ENCODE measurements around the gene AFM. TPM values are rescaled to one million over a fixed set of nuclear protein-coding genes. Genes with fewer than 3 reads are reported as not detected.

AFM gene
- total and polyA plus RNA-seq, 7 donors = not detected

DNA sequence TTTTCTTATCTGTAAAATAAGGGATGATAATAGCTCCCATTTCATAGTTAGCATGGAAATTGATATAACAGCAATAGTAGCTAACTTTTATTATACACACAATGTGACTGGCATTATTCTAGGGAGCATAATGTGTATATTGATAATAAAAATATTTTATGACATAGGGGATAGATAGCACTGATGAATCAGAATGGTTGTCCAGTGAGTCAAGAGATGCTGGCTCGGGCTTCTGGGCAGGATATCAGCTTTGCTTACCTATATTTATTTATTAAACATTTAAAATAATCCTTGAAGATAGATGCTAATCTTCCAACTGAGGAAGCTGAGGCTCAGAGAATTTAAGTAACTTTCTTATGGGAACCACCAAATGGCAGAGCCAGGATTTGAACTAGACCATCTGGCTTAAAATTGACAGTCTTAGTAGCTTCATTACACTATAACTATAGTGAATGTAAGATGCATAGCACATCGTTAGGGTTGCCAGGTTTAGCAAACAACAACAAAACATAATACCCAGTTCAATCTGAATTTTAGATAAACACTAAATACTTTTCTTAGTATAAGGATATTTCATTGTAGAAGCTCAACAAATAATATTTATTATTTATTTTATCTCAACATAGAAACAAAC is 42.8 kb upstream of the AFM start:
- no peaks in the 10 kb centered on the region for H3K9me3 ChIP-seq
- no peak overlapping the region for H3K4me3 ChIP-seq
- H3K27ac ChIP-seq = no peak overlapping the region
- intact Hi-C loops (cut with DNase I) = no loop called here
- TF ChIP-seq EP300 (IDR thresholded peaks at IDR 0.05) = no peak
- no peaks in the 10 kb centered on the region for H3K4me1 ChIP-seq
- 49 to 67% methylated on average over 2 of the region's 2 CpGs for WGBS, 2 donors
- no peaks in the 10 kb centered on the region for H3K36me3 ChIP-seq
- H3K27me3 ChIP-seq = no peaks in the 10 kb centered on the region
- no peak for DNase-seq

DNA sequence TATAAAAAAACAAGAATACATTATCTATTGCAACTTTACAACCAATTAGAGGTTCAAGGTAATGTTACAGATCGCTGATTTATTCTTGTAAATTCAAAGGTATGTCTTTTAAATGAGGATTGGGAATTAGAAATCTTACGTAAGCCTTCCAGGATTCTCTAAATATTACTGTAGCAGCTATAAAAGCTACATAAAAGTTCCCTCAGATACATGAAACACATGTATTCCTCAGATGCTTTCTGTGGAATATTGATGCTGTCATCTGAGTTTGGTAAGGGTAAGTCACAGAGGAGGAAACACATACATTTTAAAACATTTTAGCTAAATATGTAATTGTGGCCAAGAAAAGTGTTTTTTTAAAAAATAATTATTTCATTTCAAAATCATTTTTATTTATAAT is 42.1 kb upstream of the AFM start:
- TF ChIP-seq POLR2A (IDR thresholded peaks at IDR 0.05) = no peak
- no peak for TF ChIP-seq POLR2AphosphoS5 (IDR thresholded peaks at IDR 0.05)
- TF ChIP-seq EP300 (IDR thresholded peaks at IDR 0.05) = no peak
- TF ChIP-seq, protein P1, sequence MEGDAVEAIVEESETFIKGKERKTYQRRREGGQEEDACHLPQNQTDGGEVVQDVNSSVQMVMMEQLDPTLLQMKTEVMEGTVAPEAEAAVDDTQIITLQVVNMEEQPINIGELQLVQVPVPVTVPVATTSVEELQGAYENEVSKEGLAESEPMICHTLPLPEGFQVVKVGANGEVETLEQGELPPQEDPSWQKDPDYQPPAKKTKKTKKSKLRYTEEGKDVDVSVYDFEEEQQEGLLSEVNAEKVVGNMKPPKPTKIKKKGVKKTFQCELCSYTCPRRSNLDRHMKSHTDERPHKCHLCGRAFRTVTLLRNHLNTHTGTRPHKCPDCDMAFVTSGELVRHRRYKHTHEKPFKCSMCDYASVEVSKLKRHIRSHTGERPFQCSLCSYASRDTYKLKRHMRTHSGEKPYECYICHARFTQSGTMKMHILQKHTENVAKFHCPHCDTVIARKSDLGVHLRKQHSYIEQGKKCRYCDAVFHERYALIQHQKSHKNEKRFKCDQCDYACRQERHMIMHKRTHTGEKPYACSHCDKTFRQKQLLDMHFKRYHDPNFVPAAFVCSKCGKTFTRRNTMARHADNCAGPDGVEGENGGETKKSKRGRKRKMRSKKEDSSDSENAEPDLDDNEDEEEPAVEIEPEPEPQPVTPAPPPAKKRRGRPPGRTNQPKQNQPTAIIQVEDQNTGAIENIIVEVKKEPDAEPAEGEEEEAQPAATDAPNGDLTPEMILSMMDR (IDR thresholded peaks at IDR 0.05) = no peak

DNA sequence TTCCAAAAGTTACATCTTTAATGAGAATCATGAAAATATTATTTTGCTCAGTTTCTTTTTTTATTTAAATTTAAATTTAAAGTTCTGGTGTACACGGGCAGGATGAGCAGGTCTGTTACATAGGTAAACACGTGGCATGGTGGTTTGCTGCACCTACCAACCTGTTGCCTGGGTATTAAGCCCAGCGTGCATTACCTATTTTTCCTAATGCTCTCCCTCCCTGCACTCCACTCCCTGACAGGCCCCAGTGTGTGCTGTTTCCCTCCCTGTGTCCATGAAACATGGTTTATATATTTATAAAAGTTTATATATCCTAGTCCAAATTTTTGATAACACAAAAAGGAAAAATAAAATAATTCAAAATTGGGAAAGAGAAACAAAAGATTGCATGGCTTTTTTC is 41.6 kb upstream of the AFM start:
- TF ChIP-seq EP300 (IDR thresholded peaks at IDR 0.05) (no peak), POLR2AphosphoS5 (IDR thresholded peaks at IDR 0.05) (no peak), POLR2A (IDR thresholded peaks at IDR 0.05) (no peak)
- TF ChIP-seq, protein P1 (IDR thresholded peaks at IDR 0.05) = no peak
- Histone ChIP-seq H3K4me3 (no peak overlapping the region), H3K36me3 (no peaks in the 10 kb centered on the region), H3K27me3 (no peaks in the 10 kb centered on the region), H3K4me1 (no peaks in the 10 kb centered on the region), H3K27ac (no peak overlapping the region), H3K9me3 (no peaks in the 10 kb centered on the region)
- 79 to 87% methylated on average over 3 of the region's 3 CpGs for WGBS, 2 donors
- no peak for DNase-seq
- intact Hi-C loops (cut with DNase I) = no loop called here

More for the DNA sequence above, 42.1 kb upstream of the AFM start:
- 65 to 83% methylated on average over 2 of the region's 2 CpGs for WGBS, 2 donors
- Histone ChIP-seq H3K36me3 (no peaks in the 10 kb centered on the region), H3K27me3 (no peaks in the 10 kb centered on the region), H3K27ac (no peak overlapping the region), H3K4me1 (no peaks in the 10 kb centered on the region), H3K9me3 (no peaks in the 10 kb centered on the region), H3K4me3 (no peak overlapping the region)
- DNase-seq = no peak
- intact Hi-C loops (cut with DNase I) = no loop called here

DNA sequence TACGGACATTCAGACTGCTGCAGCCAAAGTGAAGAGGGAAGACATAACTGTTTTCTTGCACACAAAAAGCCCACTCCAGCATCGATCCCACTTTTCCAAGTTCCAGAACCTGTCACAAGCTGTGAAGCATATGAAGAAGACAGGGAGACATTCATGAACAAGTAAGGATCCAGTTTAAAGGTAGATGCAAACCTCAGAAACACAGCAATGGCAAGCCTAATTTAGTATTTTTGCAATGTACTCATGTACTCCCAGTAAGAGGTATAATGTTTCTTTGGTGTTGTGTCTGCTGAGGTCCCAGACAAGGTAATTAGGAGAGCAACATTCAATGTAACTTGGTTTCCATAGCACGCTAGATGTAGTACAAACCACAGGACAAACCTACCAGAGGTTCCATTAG is 40.9 kb upstream of the AFM start:
- no peak for TF ChIP-seq POLR2AphosphoS5 (IDR thresholded peaks at IDR 0.05)
- TF ChIP-seq EP300 (IDR thresholded peaks at IDR 0.05) = no peak
- TF ChIP-seq, protein P1 (IDR thresholded peaks at IDR 0.05) = no peak
- TF ChIP-seq POLR2A (IDR thresholded peaks at IDR 0.05) = no peak
- Histone ChIP-seq H3K36me3 (no peaks in the 10 kb centered on the region), H3K9me3 (no peaks in the 10 kb centered on the region), H3K4me3 (no peak overlapping the region), H3K27me3 (no peaks in the 10 kb centered on the region), H3K27ac (no peak overlapping the region), H3K4me1 (no peaks in the 10 kb centered on the region)
- 92 to 93% methylated on average over 3 of the region's 3 CpGs for WGBS, 2 donors
- intact Hi-C loops (cut with DNase I) = no loop called here
- no peak for DNase-seq

DNA sequence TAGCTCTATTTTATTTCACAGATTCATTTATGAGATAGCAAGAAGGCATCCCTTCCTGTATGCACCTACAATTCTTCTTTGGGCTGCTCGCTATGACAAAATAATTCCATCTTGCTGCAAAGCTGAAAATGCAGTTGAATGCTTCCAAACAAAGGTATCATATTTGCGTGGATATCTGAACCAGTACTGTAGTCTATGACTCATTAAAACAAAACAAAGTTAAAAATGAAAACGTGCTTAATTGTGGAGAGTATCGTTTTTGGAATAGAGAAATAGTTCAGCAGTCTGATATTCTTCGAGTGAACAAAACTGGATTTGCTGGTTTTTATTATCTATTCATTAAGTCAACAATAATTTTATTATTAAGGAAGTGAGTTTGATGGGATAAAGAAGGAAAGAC is 39.3 kb upstream of the AFM start:
- no peak for DNase-seq
- Histone ChIP-seq H3K27me3 (no peaks in the 10 kb centered on the region), H3K36me3 (no peaks in the 10 kb centered on the region), H3K4me3 (no peak overlapping the region), H3K4me1 (no peaks in the 10 kb centered on the region), H3K27ac (no peak overlapping the region), H3K9me3 (no peaks in the 10 kb centered on the region)
- intact Hi-C loops (cut with DNase I) = no loop called here
- WGBS, 2 donors = 49 to 76% methylated on average over 5 of the region's 5 CpGs
- TF ChIP-seq POLR2AphosphoS5 (IDR thresholded peaks at IDR 0.05) = no peak
- TF ChIP-seq POLR2A (IDR thresholded peaks at IDR 0.05) = no peak
- TF ChIP-seq, protein P1 (IDR thresholded peaks at IDR 0.05) = no peak
- TF ChIP-seq EP300 (IDR thresholded peaks at IDR 0.05) = no peak

Data from sigmoid colon (tissue), 7 donors.